ENCODE measurements around the gene GNA12.

GNA12 gene, protein sequence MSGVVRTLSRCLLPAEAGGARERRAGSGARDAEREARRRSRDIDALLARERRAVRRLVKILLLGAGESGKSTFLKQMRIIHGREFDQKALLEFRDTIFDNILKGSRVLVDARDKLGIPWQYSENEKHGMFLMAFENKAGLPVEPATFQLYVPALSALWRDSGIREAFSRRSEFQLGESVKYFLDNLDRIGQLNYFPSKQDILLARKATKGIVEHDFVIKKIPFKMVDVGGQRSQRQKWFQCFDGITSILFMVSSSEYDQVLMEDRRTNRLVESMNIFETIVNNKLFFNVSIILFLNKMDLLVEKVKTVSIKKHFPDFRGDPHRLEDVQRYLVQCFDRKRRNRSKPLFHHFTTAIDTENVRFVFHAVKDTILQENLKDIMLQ

DNA sequence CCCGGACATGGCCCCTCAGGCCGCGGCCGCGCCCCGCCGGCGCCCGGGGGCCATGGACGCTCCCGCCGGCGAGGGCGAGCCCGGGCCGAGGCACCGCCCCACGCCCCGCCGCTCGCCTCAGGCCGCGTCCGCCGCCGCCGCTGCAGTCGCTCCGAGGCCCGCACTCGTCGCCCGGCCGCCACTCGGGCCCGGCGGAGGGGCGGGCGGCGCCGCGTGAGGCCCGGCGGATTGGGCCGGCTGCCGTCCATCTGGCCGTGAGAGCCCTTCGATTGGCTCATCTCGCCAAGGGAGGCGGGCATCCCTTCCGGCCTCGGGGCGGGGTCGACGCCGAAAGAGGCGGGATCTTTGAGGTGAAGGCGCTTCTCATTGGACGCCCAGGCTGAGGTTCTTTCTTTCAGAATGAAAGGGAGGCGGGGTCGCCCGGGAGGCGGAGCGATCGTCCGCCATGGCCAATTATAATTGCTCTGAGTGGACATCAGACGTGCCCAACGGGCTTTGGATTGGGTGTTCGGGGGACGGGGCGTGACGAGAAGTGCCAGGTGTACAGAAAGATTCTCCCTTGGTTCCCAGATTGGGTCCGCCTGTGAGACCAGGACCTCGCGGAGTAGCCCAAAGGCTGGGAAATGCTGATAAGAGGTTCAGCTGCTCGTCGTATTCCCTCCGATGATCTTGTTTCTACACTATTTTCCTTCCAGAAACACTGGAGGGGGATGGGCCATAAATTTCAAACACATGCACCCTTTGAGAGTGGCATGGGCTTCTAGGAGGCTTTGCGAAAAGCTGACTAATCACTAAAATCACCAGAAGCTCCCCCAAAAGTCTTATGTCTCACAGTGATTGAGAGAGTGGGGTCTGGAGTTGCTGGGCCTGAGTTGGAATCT, at the start of gene GNA12:
Gene GNA12, minus strand, starts transcription at position 156 of the 881 bp plus-strand sequence. Its CDS starts 147 bp downstream, at position 9.
- DNase-seq, result peak; percentile 99

DNA sequence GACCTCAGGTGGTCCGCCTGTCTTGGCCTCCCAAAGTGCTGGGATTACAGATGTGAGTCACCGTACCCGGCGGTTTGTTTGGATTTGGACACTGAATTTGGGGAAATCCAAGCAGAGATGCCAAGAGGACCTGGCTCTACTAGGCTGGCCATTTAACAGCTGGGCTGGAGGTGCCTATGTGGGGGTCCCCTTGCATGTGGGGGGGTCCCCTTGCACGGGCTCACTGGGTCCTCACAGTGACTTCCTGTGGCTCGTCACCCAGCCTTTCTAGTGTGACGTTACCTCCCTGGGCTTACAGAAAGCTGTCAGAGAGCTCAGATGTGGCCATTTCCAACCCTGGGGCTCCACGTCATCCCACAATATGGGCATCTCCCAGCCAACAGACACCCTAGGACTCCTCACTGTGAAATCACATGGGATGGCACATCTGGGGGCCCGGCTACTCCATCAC, 49.3 kb upstream of the GNA12 start:
- DNase-seq, result no peak

GRCh38 chr7:2892549-2892948, 48.4 kb upstream of the GNA12 start:
- no peak for DNase-seq

GRCh38 chr7:2887816-2888215, 43.7 kb upstream of the GNA12 start:
- DNase-seq, result no peak

GRCh38 chr7:2886900-2887299, 42.8 kb upstream of the GNA12 start:
- DNase-seq, result peak; percentile 74

GRCh38 chr7:2886391-2886790, 42.3 kb upstream of the GNA12 start:
- DNase-seq, result no peak

DNA sequence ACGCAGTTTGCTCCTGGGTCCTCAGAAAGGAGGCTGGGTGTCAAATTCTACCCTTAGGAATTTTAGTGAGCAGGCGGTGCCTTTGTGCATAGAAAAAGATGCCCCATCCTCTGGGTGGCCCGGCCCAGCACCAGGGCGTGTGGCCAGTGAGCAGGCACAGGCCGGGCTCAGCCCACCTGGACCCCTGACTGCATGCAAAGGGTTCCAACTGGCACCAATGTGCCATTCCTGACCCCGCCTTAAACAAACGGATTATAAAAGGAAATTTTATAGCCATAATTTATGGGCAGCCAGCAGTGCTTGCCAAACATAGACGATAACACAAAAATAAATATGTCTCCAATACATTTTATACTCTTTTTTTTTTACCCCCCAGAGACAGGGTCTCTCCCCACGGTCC, 40.1 kb upstream of the GNA12 start:
- DNase-seq, result no peak

DNA sequence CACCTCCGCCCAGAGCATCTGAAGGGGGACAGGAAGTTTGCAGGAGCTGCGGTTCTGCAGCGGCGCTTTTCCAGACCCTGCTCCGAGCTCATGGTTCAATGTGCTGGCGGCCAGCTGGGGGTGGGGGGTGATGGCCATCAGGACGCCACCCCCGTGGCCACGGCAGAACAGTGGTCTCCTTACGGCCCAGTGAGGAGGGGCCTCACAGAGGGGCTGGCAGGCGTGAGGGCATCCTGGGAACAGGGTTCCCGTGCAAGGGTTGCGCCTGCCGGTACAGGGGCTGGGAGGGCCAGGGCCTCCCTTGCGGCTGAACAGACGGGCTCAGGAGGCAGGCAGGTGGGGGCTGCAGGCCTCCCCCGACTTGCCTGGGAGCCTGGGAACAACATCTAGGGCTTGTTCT, 39.0 kb upstream of the GNA12 start:
- DNase-seq, result no peak

GRCh38 chr7:2882111-2882510, 38.0 kb upstream of the GNA12 start:
- DNase-seq, result no peak

GRCh38 chr7:2880874-2881533, 36.9 kb upstream of the GNA12 start:
- no peak for DNase-seq

GRCh38 chr7:2880051-2880450, 35.9 kb upstream of the GNA12 start:
- no peak for DNase-seq

GRCh38 chr7:2879354-2879753, 35.2 kb upstream of the GNA12 start:
- DNase-seq, result no peak

DNA sequence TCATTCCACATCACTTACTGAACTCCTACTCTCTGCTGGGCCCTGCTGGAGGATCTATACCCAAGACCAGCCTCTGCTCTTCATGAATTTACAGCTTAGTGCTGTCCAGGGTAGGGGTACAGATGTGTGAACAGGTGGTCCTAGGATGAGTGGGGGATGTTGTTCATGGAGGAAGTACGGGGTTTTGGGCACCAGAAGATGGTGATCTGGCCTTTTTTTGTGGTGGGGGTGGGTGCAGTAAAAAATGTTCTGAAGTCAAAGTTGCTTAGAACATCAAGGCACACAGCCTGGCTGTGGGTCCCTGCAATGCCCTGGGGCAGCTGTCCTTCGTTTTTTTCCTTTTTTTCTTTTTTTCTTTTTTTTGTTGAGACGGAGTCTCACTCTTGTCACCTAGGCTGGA, 34.2 kb upstream of the GNA12 start:
- DNase-seq, result no peak

DNA sequence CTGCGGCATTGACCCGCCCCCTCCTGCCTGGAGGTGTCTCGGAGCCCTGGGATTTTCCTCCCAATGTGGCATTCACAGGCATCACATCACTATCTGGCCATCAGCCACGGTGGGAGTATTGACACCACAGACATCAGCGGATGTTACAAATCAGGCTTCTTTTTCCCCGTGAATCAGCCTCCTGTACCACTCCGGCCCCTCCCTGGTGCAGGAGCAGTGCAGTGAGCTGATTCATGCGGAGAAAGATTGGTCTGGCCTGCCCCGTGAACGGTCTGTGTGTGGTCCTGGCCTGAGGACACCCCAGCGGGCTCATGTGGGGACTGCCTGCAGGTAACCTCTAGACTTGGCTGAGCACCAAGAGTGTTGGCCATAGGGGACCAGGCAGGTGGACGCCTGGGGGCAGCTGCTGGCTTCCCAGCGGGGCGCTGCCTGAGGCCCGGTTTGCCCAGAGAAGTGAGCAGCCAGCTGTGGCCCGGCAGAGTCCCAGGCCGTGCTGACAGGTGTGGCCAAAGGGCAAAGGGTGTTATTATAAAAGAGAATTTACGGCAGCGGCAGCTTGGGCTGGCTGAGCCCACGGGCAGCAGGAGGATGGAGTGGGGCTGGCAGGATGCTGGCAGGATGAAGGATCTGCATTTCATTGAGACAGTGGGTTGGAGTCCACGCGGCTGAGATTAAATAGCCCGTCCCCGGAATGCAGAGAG, 32.1 kb upstream of the GNA12 start:
- DNase-seq, result no peak

- DNase-seq, result no peak
Measured at GRCh38 chr7:2873686-2874551, 29.8 kb upstream of the GNA12 start.

DNA sequence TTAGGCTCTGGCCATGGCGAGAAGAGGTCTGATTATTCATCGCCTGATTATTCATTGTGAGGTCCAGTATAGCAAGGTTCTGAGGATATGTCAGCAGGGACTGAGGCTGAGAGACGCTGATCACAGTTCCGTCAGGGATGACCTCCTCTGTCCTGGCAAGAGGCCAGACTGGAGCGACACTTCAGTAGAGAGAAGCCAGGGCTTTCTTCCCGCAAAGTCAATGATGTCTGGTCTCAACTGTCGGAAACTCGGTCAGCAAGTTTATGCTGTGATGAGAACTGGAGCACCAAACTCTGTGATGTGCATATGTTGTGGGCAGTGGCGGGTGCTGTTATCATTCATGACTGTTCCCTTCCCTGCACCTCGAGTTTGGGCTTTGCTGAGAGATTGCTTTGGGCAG, 29.0 kb upstream of the GNA12 start:
- DNase-seq, result no peak

DNA sequence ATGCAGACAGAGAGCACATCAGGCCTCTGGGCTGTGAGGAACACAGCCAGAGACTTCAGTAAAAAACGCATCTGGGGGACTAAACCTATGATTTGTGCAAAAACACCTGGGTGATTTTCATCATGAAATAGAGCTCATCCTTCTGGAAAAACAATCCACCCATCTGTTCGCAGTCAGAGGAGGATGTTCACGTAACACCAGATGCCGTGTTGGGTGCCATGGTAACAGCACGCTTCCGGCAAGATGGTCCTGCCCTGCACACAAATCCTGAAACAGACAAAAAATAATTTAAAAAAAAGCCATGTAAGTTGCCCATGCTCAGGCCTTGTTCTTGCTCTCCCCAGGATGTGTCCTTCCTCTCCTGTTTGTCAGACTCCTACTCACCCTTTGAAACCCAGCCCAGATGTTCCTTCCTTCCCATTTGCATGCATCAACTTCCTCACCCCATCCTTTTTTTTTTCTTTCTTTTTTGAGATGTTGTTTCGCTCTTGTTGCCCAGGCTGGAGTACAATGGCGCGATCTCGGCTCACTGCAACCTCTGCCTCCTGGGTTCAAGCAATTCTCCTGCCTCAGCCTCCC, 28.3 kb upstream of the GNA12 start:
- no peak for DNase-seq

DNA sequence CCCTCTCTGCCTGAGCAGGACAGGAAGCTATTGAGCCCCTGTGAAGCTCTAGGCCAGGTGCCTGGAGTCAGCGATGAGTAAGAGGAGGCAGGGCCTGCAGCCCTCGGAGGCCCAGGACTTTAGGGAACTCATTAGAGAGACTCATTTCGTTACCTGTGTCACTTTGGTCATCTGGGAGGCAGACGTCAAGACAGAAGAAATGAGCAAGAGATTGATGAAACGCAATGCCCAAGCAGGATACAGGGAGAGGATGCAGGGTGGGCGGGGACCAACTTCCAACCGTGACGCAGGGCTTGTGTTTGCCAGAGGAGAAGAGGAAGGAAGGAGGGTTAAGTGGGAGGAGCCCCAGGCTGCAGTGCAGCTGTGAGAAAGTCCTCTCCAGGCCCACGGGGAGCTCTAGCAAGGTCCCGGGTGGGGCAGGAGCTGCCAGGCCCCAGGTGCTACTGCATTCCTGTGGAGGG, 26.4 kb upstream of the GNA12 start:
- peak; percentile 55 for DNase-seq

GRCh38 chr7:2869981-2870380, 25.9 kb upstream of the GNA12 start:
- DNase-seq, result no peak

DNA sequence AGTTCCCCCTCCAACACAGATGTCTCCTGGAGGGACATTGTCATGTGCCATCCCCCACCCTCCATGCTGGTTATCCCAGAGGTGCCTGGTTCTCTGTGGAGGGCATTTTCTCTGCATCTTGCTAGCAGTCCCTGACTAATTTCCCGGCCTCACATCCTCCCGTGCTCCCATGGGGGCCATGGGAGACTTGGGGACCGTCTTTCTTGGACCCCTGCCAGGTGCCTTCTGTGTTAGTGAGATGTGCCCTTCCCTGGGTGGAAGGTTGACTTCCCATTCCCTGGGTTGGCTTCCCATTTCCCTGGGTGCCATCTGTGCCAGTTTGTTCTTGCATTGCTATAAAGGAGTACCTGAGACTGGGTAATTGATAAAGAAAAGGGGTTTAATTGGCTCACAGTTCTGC, 22.5 kb upstream of the GNA12 start:
- no peak for DNase-seq

- DNase-seq, result peak; percentile 76
Measured at GRCh38 chr7:2864999-2865670, 21.0 kb upstream of the GNA12 start.

Measured in CD4-positive, alpha-beta T cell treated with Interleukin-12 subunit alpha and Interleukin-12 subunit beta, for 1 hour (primary cell).